GM19193 (cell line): ENCODE data around the gene TASP1.

ENCODE experiments used
- POLR2A ChIP-seq: IDR thresholded peaks from 4 replicates; pipeline ENCODE4 v1.6.1; 2011; ENCODE audit not compliant: insufficient read depth, insufficient read length; ENCODE audit errors: extremely low read depth

The TASP1 gene

DNA sequence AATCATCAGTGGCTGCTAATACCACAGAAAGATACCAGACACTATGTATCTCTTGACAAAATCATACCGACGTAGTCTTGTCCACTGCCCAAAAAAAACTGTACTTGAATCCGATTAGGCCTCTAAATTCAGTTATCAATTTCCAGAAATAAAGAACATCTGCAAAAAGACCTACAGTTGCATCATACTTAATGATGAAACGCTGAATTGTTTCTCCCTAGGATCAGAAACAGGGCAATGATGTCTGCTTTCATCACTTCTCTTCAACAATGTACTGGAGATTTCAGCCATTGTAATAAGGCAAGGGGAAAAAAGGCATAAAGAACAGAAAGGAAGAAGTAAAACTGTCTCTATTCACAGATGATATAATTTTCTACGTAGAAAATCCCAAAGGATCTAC is 152.0 kb downstream of the TASP1 start:
- TF ChIP-seq POLR2A = no peak

GRCh38 chr20:13485576-13485975 is 153.2 kb downstream of the TASP1 start:
- no peak for TF ChIP-seq POLR2A

DNA sequence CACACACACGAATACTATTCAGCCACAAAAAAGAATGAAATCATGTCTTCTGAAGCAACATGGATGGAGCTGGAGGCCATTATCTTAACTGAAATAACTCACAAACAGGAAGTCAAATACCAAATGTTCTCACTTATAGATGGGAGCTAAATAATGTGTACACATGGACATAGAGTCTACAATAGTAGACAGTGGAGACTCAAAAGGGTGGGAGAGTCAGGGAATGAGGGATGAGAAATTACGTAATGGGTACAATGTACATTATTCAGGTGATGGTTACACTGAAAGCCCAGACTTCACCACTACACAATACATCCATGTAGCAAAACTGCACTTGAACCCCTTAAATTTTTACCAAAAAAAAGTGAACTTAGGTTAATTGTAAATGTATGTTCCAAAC is 160.4 kb downstream of the TASP1 start:
- TF ChIP-seq POLR2A = no peak

- TF ChIP-seq POLR2A = no peak
Measured at GRCh38 chr20:13474467-13474866, 164.3 kb downstream of the TASP1 start.

DNA sequence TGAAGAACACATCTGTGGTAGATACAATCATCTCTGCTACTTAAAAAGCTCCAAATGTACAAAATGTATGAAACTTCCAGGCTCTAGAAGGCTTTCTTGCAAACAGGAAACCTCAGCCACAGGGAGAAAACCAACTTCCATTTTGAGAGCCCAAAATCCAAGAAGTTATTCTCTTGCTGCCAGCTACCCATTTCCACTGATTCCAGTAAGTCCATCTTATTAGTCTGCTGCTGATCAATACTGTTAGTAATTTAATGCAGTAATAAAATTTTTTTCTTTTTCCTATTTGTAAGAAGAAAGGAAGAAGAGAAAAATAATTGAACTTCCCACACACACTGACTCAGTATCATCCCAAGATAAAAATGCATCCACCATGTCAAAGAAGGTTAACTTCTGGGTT is 169.5 kb downstream of the TASP1 start:
- TF ChIP-seq POLR2A = no peak

DNA sequence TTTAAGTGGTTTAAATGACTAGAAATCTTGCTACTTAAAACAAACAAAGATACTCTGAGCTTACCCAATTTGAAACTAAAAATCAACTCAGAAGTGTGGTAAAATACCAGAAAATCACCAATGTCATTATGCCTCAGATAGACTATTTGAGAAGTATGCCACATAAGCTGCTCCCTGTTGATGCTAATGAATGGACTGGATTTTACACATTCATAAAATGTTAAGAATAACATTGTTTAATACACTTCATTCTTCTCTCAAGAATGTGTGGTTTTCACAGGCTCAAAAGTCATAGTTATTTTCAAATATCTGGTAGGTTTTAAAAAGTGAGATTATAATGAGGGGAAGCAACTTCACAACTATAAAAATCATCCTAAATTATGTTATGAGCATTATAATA is 170.6 kb downstream of the TASP1 start:
- no peak for TF ChIP-seq POLR2A

DNA sequence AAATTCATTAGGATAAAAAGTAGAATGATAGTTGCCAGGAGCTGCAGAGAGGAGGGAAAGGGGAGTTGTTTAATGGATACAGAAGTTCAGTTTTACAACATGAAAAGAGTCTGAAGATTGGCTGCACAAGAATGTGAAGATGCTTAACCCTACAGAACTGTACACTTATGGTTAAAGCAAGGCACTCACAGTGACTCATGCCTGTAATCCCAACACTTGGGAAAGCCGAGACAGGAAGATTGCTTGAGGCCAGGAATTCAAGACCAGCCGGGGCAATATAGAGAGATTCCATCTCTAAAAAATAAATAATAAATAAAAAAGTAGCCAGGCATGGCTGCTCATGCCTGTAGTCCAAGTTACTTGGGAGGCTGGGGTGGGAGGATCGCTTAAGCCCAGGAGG is 174.0 kb downstream of the TASP1 start:
- TF ChIP-seq POLR2A = no peak

- TF ChIP-seq POLR2A = no peak
Measured at GRCh38 chr20:13461849-13462458, 176.8 kb downstream of the TASP1 start.

GRCh38 chr20:13458860-13459451 is 179.8 kb downstream of the TASP1 start:
- TF ChIP-seq POLR2A = no peak

- TF ChIP-seq POLR2A = no peak
Measured at GRCh38 chr20:13457487-13457886, 181.2 kb downstream of the TASP1 start.

DNA sequence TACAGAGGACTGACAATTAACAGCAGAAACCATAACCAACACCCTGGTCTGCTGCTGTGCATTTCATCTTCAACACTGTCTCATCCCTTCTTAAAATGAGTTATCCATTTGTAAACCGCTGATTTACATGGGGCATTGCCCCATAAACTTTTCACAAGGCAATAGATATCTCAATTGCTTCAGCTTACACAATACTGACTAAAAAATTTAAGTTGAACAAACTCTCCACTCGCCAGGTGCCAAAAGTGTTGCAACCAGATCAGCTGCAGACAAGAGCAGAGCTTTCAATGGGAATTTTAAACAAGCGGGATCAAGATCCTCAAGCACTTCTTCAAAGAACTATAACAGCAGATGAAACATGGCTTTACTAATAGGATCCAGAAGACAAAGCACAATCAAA is 183.0 kb downstream of the TASP1 start:
- no peak for TF ChIP-seq POLR2A

GRCh38 chr20:13453367-13453766 is 185.4 kb downstream of the TASP1 start:
- no peak for TF ChIP-seq POLR2A

DNA sequence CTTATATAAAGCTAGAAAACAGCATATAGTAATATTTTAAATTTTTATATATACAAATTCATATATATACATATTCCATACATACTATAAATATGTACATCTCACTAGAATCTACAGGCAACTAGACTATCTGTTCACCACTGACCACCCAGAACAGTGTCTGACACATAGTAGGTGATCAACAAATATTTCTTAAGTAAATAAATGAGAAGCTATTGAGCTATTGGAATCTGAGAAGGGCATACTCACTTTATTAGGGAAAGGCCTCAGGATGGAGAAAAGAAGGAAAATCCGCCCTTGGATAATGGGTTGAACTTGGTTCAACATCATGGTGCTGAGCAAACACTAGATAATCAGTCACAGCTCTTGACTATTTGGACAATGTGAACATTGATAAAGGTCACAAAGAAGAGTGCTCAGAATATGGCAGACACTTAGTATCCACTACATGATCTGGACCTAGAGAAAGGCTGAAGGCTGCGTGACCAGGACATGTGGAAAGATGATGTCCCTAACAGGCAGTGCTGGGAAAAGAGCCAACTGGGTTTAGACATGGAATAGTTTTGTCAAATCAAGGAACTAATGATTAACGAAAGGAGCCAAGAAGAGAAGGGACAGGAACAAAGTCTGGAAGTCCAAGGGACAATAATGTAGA is 186.1 kb downstream of the TASP1 start:
- no peak for TF ChIP-seq POLR2A

DNA sequence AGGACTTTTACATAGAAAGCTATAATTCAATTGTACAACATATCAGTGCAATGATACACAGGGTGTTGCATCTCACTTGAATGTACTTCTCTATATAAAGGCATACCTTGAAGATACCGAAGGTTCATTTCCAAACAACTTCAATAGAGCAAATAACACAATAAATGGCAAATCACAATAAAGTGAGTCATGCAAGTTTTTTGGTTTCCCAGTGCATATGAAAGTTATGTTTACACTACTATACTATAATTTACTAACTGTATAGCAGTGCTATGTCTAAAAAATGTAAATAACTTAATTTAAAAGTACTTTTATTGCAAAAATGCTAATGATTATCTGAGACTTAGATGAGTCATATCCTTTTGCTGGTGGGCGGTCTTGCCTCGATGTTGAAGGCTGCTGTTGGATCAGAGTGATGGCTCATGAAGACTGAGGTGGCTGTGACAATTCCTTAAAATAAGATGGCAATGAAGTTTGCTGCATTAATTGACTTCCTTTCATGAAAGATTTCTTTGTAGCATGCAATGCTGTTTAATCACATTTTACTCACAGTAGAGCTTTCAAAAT is 188.8 kb downstream of the TASP1 start:
- TF ChIP-seq POLR2A = no peak

DNA sequence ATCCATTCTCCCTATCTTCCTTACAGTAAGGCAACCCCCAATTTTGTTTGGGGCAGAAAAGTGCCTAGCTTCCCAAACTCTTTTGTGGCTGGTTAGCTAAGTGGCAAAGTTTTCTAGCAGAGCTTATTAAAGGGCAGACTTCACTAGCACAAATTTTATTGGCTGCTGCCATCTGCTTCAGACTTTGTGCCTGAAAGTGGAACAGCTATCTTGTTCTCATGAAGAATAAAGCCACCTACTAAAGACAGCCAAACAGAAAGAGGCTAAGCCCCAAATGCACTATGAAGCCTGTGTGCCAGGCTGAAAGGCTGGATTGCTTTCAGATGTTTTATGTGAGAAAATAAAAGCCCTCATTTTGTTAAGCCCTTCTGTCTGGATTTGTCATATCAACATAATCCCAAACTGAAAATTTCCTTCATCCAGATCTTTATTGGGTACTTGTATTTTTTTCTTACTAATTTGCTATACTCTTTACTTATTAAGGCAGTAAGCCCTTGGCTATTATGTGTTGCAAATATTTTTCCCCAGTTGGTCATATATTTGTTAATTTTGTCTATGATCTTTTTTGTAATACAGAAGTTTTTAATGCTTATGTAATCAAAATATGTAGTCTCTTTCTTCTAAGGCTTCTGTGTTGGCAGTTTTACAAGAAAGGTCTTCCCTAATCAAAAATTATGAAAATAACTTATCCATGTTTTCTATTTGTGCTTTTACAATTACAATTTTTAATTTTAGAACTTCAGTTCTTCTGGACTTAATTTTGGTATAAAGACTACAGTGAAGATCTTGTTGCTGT is 191.1 kb downstream of the TASP1 start:
- no peak for TF ChIP-seq POLR2A
